HepG2 (cell line): ENCODE measurements around the gene CHKB. TPM values are rescaled to one million over a fixed set of nuclear protein-coding genes. Genes with fewer than 3 reads are reported as not detected.

Source experiments
- AHR ChIP-seq: IDR thresholded peaks from 2 replicates; pipeline ENCODE4 v1.6.1; 2018; ENCODE audit warnings: missing genetic modification reagents, missing compliant biosample characterization
- CHCHD3 ChIP-seq: sonication (generic); formaldehyde crosslinking; IDR thresholded peaks from 2 replicates; pipeline ENCODE4 v1.8.0; 2022; ENCODE audit warnings: mild to moderate bottlenecking, missing genetic modification reagents, moderate library complexity
- CSRNP1 ChIP-seq: sonication (generic); formaldehyde crosslinking; IDR thresholded peaks from 2 replicates; pipeline ENCODE4 v1.8.1; 2023; ENCODE audit warnings: mild to moderate bottlenecking, missing genetic modification reagents
- FOXK1 ChIP-seq: sonication (generic); formaldehyde crosslinking; IDR thresholded peaks from 2 replicates; pipeline ENCODE4 v1.4.0; 2020; ENCODE audit warnings: low read depth, missing genetic modification reagents, borderline replicate concordance
- HNF4A ChIP-seq: sonication (generic); formaldehyde crosslinking; IDR thresholded peaks from 2 replicates; pipeline ENCODE4 v1.4.0; 2020; ENCODE audit warnings: missing genetic modification reagents
- HNRNPH1 ChIP-seq: fragments of 200-400 bp; formaldehyde crosslinking; optimal IDR thresholded peaks from 2 replicates; pipeline ENCODE3; 2017; ENCODE audit warnings: mild to moderate bottlenecking, low read depth, low read length
- HNRNPUL1 ChIP-seq: fragments of 200-400 bp; formaldehyde crosslinking; IDR thresholded peaks from 2 replicates; pipeline ENCODE4 v1.6.1; 2017; ENCODE audit warnings: low read depth, mild to moderate bottlenecking, low read length, moderate library complexity
- MEF2D ChIP-seq: sonication (generic); formaldehyde crosslinking; IDR thresholded peaks from 2 replicates; pipeline ENCODE4 v1.5.1; 2020; ENCODE audit warnings: mild to moderate bottlenecking, missing genetic modification reagents
- MEIS1 ChIP-seq: sonication (generic); formaldehyde crosslinking; IDR thresholded peaks from 2 replicates; pipeline ENCODE4 v1.9.0; 2021; ENCODE audit warnings: mild to moderate bottlenecking, missing genetic modification reagents, moderate library complexity, borderline replicate concordance
- NFATC3 ChIP-seq: sonication (generic); formaldehyde crosslinking; IDR thresholded peaks from 2 replicates; pipeline ENCODE4 v1.5.1; 2020; ENCODE audit warnings: mild to moderate bottlenecking, missing genetic modification reagents
- NFKBIZ ChIP-seq: IDR thresholded peaks from 2 replicates; pipeline ENCODE4 v1.6.1; 2018; ENCODE audit warnings: missing genetic modification reagents, missing compliant biosample characterization
- NR2F6 ChIP-seq, 2 experiments: IDR thresholded peaks; 2 replicates each; pipeline ENCODE4 v1.6.1; 2016; ENCODE audit warnings: antibody characterized with exemption in 1 of 2, mild to moderate bottlenecking in 1 of 2
- PRMT3 ChIP-seq: sonication (generic); formaldehyde crosslinking; IDR thresholded peaks from 2 replicates; pipeline ENCODE4 v1.8.1; 2022; ENCODE audit warnings: low read depth, mild to moderate bottlenecking, moderate library complexity, missing genetic modification reagents, borderline replicate concordance
- SETDB1 ChIP-seq: sonication (generic); formaldehyde crosslinking; IDR thresholded peaks from 2 replicates; pipeline ENCODE4 v1.5.1; 2020; ENCODE audit warnings: missing genetic modification reagents, mild to moderate bottlenecking, borderline replicate concordance
- TAF15 ChIP-seq: fragments of 200-400 bp; formaldehyde crosslinking; IDR thresholded peaks from one replicate; pipeline ENCODE4 v1.6.1; 2018; ENCODE audit warnings: mild to moderate bottlenecking, low read depth, low read length; ENCODE audit not compliant: poor library complexity, severe bottlenecking
- ZFYVE20 ChIP-seq: sonication (generic); formaldehyde crosslinking; IDR thresholded peaks from 2 replicates; pipeline ENCODE4 v1.8.0; 2023; ENCODE audit warnings: low read depth, mild to moderate bottlenecking, moderate library complexity, missing genetic modification reagents, borderline replicate concordance
- ZHX1 ChIP-seq: sonication (generic); formaldehyde crosslinking; IDR thresholded peaks from 2 replicates; pipeline ENCODE4 v1.8.1; 2022; ENCODE audit warnings: low read depth, mild to moderate bottlenecking, missing genetic modification reagents
- ZNF12 ChIP-seq: sonication (generic); formaldehyde crosslinking; IDR thresholded peaks from 2 replicates; pipeline ENCODE4 v1.5.0; 2020; ENCODE audit warnings: missing genetic modification reagents
- ZNF329 ChIP-seq: sonication (generic); formaldehyde crosslinking; IDR thresholded peaks from 2 replicates; pipeline ENCODE4 v1.9.0; 2021; ENCODE audit warnings: low read depth, mild to moderate bottlenecking, missing genetic modification reagents
- ZNF33A ChIP-seq: sonication (generic); formaldehyde crosslinking; IDR thresholded peaks from 2 replicates; pipeline ENCODE4 v1.5.1; 2020; ENCODE audit warnings: missing genetic modification reagents, mild to moderate bottlenecking, moderate library complexity, borderline replicate concordance
- polyA plus RNA-seq, 8 experiments: library from polyadenylated mRNA; depleted of rRNA in 3 of 8; stranded (reverse) in 7 of 8; unstranded in 1 of 8; fragments of >200 nt; fragmentation: Illumina TruSeq in 4 of 8; extraction: Trizol in 4 of 8; gene quantifications; 2 replicates each; pipeline versions ENCODE4 v1.2.1 to v1.2.3, GENCODE V29; 2011 to 2016; ENCODE audit warnings: low read depth in 4 of 8, missing spikeins in 1 of 8, mixed read lengths in 1 of 8; ENCODE audit not compliant: insufficient read depth in 1 of 8
- total RNA-seq, 5 experiments: library from RNA; depleted of rRNA; stranded (reverse); fragments of >200 nt; fragmentation: Illumina TruSeq; extraction: Trizol; gene quantifications; 2 replicates each; pipeline ENCODE4 v1.2.3, GENCODE V29; 2016; ENCODE audit warnings: low read depth in 1 of 5
- TF ChIP-seq, protein P1 (sequence below): sonication (generic); formaldehyde crosslinking; IDR thresholded peaks from 2 replicates; pipeline ENCODE4 v1.4.0; 2020; ENCODE audit warnings: missing genetic modification reagents
- TF ChIP-seq, protein P2 (sequence below): sonication (generic); formaldehyde crosslinking; IDR thresholded peaks from 2 replicates; pipeline ENCODE4 v1.5.0; 2020; ENCODE audit warnings: missing genetic modification reagents

The CHKB gene
- total and polyA plus RNA-seq, 2 of the 13 experiments (the other 11 are each of a cell fraction or from before 2014, with no cell fraction given), result 24.5 to 42.7 TPM

- TF ChIP-seq, protein P1, sequence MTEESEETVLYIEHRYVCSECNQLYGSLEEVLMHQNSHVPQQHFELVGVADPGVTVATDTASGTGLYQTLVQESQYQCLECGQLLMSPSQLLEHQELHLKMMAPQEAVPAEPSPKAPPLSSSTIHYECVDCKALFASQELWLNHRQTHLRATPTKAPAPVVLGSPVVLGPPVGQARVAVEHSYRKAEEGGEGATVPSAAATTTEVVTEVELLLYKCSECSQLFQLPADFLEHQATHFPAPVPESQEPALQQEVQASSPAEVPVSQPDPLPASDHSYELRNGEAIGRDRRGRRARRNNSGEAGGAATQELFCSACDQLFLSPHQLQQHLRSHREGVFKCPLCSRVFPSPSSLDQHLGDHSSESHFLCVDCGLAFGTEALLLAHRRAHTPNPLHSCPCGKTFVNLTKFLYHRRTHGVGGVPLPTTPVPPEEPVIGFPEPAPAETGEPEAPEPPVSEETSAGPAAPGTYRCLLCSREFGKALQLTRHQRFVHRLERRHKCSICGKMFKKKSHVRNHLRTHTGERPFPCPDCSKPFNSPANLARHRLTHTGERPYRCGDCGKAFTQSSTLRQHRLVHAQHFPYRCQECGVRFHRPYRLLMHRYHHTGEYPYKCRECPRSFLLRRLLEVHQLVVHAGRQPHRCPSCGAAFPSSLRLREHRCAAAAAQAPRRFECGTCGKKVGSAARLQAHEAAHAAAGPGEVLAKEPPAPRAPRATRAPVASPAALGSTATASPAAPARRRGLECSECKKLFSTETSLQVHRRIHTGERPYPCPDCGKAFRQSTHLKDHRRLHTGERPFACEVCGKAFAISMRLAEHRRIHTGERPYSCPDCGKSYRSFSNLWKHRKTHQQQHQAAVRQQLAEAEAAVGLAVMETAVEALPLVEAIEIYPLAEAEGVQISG, result no peak
- no peak for TF ChIP-seq FOXK1 (CRISPR knock-in tag)
- peak; percentile 33; the same call in 1 of the 2 replicates for TF ChIP-seq MEF2D
- TF ChIP-seq SETDB1 (CRISPR knock-in tag), result no peak
- TF ChIP-seq TAF15, result no peak
- no peak for TF ChIP-seq PRMT3 (CRISPR knock-in tag)
- TF ChIP-seq NFATC3, result no peak
- TF ChIP-seq ZFYVE20 (CRISPR knock-in tag), result 0 out of 2 replicates have a peak, but pooled peaks have one; percentile 27
- TF ChIP-seq AHR, result no peak
- TF ChIP-seq NR2F6 (IDR thresholded peaks at IDR 0.05), result no peak; the same call in 1 of the 2 replicates
- TF ChIP-seq NR2F6 (CRISPR knock-in tag; IDR thresholded peaks at IDR 0.05), result no peak
- no peak for TF ChIP-seq NFKBIZ (CRISPR knock-in tag)
- TF ChIP-seq ZNF33A (CRISPR knock-in tag), result peak; percentile 60; the same call in 1 of the 2 replicates
- no peak for TF ChIP-seq HNF4A (CRISPR knock-in tag)
- TF ChIP-seq CHCHD3 (CRISPR knock-in tag), result peak; percentile 31; the same call in 1 of the 2 replicates
- 0 out of 2 replicates have a peak, but pooled peaks have one; percentile 0 for TF ChIP-seq ZNF329 (CRISPR knock-in tag)
- no peak; the same call in 1 of the 2 replicates for TF ChIP-seq CSRNP1 (CRISPR knock-in tag)
- TF ChIP-seq, protein P2, sequence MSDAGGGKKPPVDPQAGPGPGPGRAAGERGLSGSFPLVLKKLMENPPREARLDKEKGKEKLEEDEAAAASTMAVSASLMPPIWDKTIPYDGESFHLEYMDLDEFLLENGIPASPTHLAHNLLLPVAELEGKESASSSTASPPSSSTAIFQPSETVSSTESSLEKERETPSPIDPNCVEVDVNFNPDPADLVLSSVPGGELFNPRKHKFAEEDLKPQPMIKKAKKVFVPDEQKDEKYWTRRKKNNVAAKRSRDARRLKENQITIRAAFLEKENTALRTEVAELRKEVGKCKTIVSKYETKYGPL (CRISPR knock-in tag), result no peak
- no peak for TF ChIP-seq HNRNPH1
- TF ChIP-seq ZHX1 (CRISPR knock-in tag), result peak; percentile 6; the same call in 1 of the 2 replicates
- TF ChIP-seq HNRNPUL1, result no peak; the same call in 1 of the 2 replicates
- TF ChIP-seq MEIS1 (CRISPR knock-in tag), result no peak
- TF ChIP-seq ZNF12 (CRISPR knock-in tag), result no peak
Measured at GRCh38 chr22:50529416-50529896, 53.2 kb downstream of the CHKB start (continued).
